Trophoblast cell (in vitro differentiated cells and primary cell): Measurements from ENCODE around the gene TMIE.

Source experiments
- DNase-seq, 2 donors: peaks; one replicate each; pipeline ENCODE4 v3.0.0-alpha.2; 2016
- H2AFZ ChIP-seq: 2 replicates; pipeline ENCODE4 v1.6.1; 2013; ENCODE audit warnings: low read length, moderate library complexity, mild to moderate bottlenecking; ENCODE audit not compliant: insufficient read depth, poor library complexity
- H2AK5ac ChIP-seq: 2 replicates; pipeline ENCODE4 v1.6.1; 2013; ENCODE audit warnings: mild to moderate bottlenecking, low read length
- H2BK120ac ChIP-seq: 2 replicates; pipeline ENCODE4 v1.6.1; 2013; ENCODE audit warnings: low read length, mild to moderate bottlenecking, moderate library complexity; ENCODE audit not compliant: insufficient read depth, poor library complexity
- H2BK12ac ChIP-seq: 2 replicates; pipeline ENCODE4 v1.6.1; 2013; ENCODE audit warnings: mild to moderate bottlenecking, low read length, moderate library complexity
- H2BK5ac ChIP-seq: 2 replicates; pipeline ENCODE4 v1.6.1; 2013; ENCODE audit warnings: low read length, low read depth, moderate library complexity, mild to moderate bottlenecking; ENCODE audit not compliant: poor library complexity
- H3K14ac ChIP-seq: 2 replicates; pipeline ENCODE4 v1.6.1; 2013; ENCODE audit warnings: mild to moderate bottlenecking, low read length
- H3K18ac ChIP-seq: 2 replicates; pipeline ENCODE4 v1.6.1; 2013; ENCODE audit warnings: mild to moderate bottlenecking, low read length
- H3K23ac ChIP-seq: 2 replicates; pipeline ENCODE4 v1.6.1; 2013; ENCODE audit warnings: low read length
- H3K27ac ChIP-seq: 2 replicates; pipeline ENCODE4 v1.5.1; 2013; ENCODE audit warnings: low read depth, mild to moderate bottlenecking, inconsistent platforms, low read length, moderate library complexity
- H3K27me3 ChIP-seq: 2 replicates; pipeline ENCODE4 v1.6.1; 2013; ENCODE audit warnings: inconsistent platforms, mild to moderate bottlenecking, low read length, moderate library complexity; ENCODE audit not compliant: insufficient read depth
- H3K36me3 ChIP-seq, 2 experiments: 1 replicate in 1 of 2; 2 replicates in 1 of 2; pipeline ENCODE4 v1.6.1; 2013; ENCODE audit warnings: low read length in 2 of 2, mild to moderate bottlenecking in 2 of 2, moderate library complexity in 1 of 2; ENCODE audit not compliant: insufficient read depth in 2 of 2, control insufficient read depth in 1 of 2
- H3K4ac ChIP-seq: 2 replicates; pipeline ENCODE4 v1.6.1; 2013; ENCODE audit warnings: low read depth, mild to moderate bottlenecking, low read length, moderate library complexity
- H3K4me1 ChIP-seq, 2 experiments: 1 replicate in 1 of 2; 2 replicates in 1 of 2; pipeline ENCODE4 v1.6.1; 2013; ENCODE audit warnings: low read length in 2 of 2, mild to moderate bottlenecking in 2 of 2, moderate library complexity in 1 of 2; ENCODE audit not compliant: insufficient read depth in 2 of 2, control insufficient read depth in 1 of 2
- H3K4me2 ChIP-seq: 2 replicates; pipeline ENCODE4 v1.6.1; 2013; ENCODE audit warnings: inconsistent platforms, mild to moderate bottlenecking, low read length, moderate library complexity
- H3K4me3 ChIP-seq: 2 replicates; pipeline ENCODE4 v1.5.1; 2013; ENCODE audit warnings: mild to moderate bottlenecking, low read depth, low read length, inconsistent platforms
- H3K79me1 ChIP-seq: one replicate; pipeline ENCODE4 v1.6.1; 2013; ENCODE audit warnings: low read length
- H3K79me2 ChIP-seq: 2 replicates; pipeline ENCODE4 v1.6.1; 2013; ENCODE audit warnings: low read length, mild to moderate bottlenecking; ENCODE audit not compliant: control insufficient read depth, insufficient read depth, poor library complexity
- H3K9ac ChIP-seq: 2 replicates; pipeline ENCODE4 v1.6.1; 2013; ENCODE audit warnings: mild to moderate bottlenecking, low read length
- H3K9me3 ChIP-seq: 2 replicates; pipeline ENCODE4 v1.6.1; 2013; ENCODE audit warnings: low read depth, mild to moderate bottlenecking, control low read depth, inconsistent platforms, low read length; ENCODE audit not compliant: insufficient read depth
- H4K12ac ChIP-seq: 2 replicates; pipeline ENCODE4 v1.6.1; 2013; ENCODE audit warnings: low read depth, mild to moderate bottlenecking, low read length, moderate library complexity
- H4K8ac ChIP-seq: 2 replicates; pipeline ENCODE4 v1.6.1; 2013; ENCODE audit warnings: low read depth, mild to moderate bottlenecking, low read length, moderate library complexity
- H4K91ac ChIP-seq: one replicate; pipeline ENCODE4 v1.6.1; 2013; ENCODE audit warnings: low read depth, mild to moderate bottlenecking, low read length, moderate library complexity
- WGBS: extraction: QIAGEN DNeasy Blood & Tissue Kit; methylation state at CpG from one replicate; pipeline ENCODE4 v1.1.7; 2013; ENCODE audit warnings: missing lambda C conversion rate; ENCODE audit not compliant: insufficient read length, insufficient coverage; ENCODE audit errors: extremely low coverage; 5-methylcytosine and 5-hydroxymethylcytosine counted together

TMIE gene

GRCh38 chr3:46705022-46705530 is 3.9 kb downstream of the TMIE start:
- WGBS, result no CpG with 5 or more reads among the region's 4 CpGs
- H3K79me2 ChIP-seq, result no peaks in the 10 kb centered on the region
- no peak overlapping the region for H3K18ac ChIP-seq
- no peak overlapping the region for H3K4ac ChIP-seq
- H2AFZ ChIP-seq, result no peak overlapping the region
- H3K23ac ChIP-seq, result no peak overlapping the region
- H2BK5ac ChIP-seq, result no peak overlapping the region
- no peak overlapping the region for H3K14ac ChIP-seq
- H3K4me2 ChIP-seq, result no peak overlapping the region
- peaks cover 17 to 21% of the 10 kb centered on the region in 2 experiments for H3K4me1 ChIP-seq
- peaks cover 4% of the 10 kb centered on the region for H3K79me1 ChIP-seq
- no peaks in the 10 kb centered on the region for H3K27me3 ChIP-seq
- H2BK120ac ChIP-seq, result no peak overlapping the region
- peak; percentile 55 to 86 for DNase-seq
- no peak overlapping the region for H3K4me3 ChIP-seq
- H4K91ac ChIP-seq, result no peak overlapping the region
- no peak overlapping the region for H2BK12ac ChIP-seq
- H3K27ac ChIP-seq, result no peak overlapping the region
- peaks cover 3% of the 10 kb centered on the region for H3K9me3 ChIP-seq
- H3K9ac ChIP-seq, result no peak overlapping the region
- no peak overlapping the region for H2AK5ac ChIP-seq
- no peaks in the 10 kb centered on the region for H3K36me3 ChIP-seq
- H4K8ac ChIP-seq, result no peak overlapping the region
- no peak overlapping the region for H4K12ac ChIP-seq

GRCh38 chr3:46705751-46706552 is 4.8 kb downstream of the TMIE start:
- no peaks in the 10 kb centered on the region for H3K36me3 ChIP-seq
- H3K9me3 ChIP-seq, result peaks cover 3% of the 10 kb centered on the region
- peak overlapping the region; percentile 8 for H3K27ac ChIP-seq
- H3K23ac ChIP-seq, result no peak overlapping the region
- peak overlapping the region; percentile 38 for H3K4me2 ChIP-seq
- H3K18ac ChIP-seq, result peak overlapping the region; percentile 7
- H2AFZ ChIP-seq, result no peak overlapping the region
- no peak overlapping the region for H3K4ac ChIP-seq
- peak overlapping the region; percentile 9 for H2BK12ac ChIP-seq
- WGBS, result no CpG with 5 or more reads among the region's 19 CpGs
- H4K8ac ChIP-seq, result no peak overlapping the region
- H3K14ac ChIP-seq, result no peak overlapping the region
- no peak overlapping the region for H2AK5ac ChIP-seq
- no peak overlapping the region for H3K4me3 ChIP-seq
- peaks cover 4% of the 10 kb centered on the region for H3K79me1 ChIP-seq
- DNase-seq, result peak; percentile 47 to 66
- no peak overlapping the region for H2BK5ac ChIP-seq
- H3K9ac ChIP-seq, result no peak overlapping the region
- no peak overlapping the region for H4K12ac ChIP-seq
- H3K4me1 ChIP-seq, result peaks cover 17 to 21% of the 10 kb centered on the region in 2 experiments
- peak overlapping the region; percentile 76 for H4K91ac ChIP-seq
- H3K27me3 ChIP-seq, result no peaks in the 10 kb centered on the region
- H2BK120ac ChIP-seq, result no peak overlapping the region
- no peaks in the 10 kb centered on the region for H3K79me2 ChIP-seq

- Histone ChIP-seq H3K4me3 (no peak overlapping the region), H3K36me3 (no peaks in the 10 kb centered on the region), H3K27me3 (no peaks in the 10 kb centered on the region), H2AFZ (no peak overlapping the region), H2AK5ac (no peak overlapping the region), H3K4ac (no peak overlapping the region), H3K18ac (peak overlapping the region; percentile 34), H2BK12ac (no peak overlapping the region), H3K27ac (peak overlapping the region; percentile 8), H4K12ac (no peak overlapping the region), H3K23ac (no peak overlapping the region), H2BK5ac (no peak overlapping the region), H2BK120ac (no peak overlapping the region), H3K14ac (peak overlapping the region; percentile 9), H3K4me2 (peak overlapping the region; percentile 38), H3K79me1 (peaks cover 4% of the 10 kb centered on the region), H3K9ac (no peak overlapping the region), H3K4me1 (peaks cover 26 to 29% of the 10 kb centered on the region in 2 experiments), H3K79me2 (no peaks in the 10 kb centered on the region), H4K91ac (peak overlapping the region; percentile 76), H3K9me3 (peaks cover 3% of the 10 kb centered on the region), H4K8ac (no peak overlapping the region)
- WGBS, result no CpG with 5 or more reads among the region's 13 CpGs
- no peak for DNase-seq
Observed at GRCh38 chr3:46706771-46707582, 5.8 kb downstream of the TMIE start.

DNA sequence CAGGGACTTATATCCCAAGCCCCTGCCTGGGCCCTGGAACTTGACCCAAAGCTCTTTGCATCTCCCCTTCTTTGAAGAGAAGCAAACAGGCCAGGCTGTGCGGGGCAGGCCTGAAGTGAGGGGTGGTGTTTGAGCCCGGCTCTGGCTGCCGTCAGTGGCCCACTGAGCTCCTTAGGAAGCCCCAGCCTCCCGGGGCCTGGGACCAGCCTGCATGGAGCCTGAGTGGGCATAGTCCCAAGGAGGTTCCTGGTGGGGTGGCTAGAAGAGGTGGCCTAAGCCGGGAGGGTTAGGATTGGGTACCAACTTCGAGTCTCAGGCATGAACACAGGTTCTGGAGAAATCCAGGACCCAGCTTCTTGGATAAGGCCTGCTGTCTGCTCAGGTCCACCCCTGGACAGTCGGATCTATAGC is 6.4 kb downstream of the TMIE start:
- Histone ChIP-seq H2BK5ac (no peak overlapping the region), H2AFZ (no peak overlapping the region), H3K9me3 (peaks cover 3% of the 10 kb centered on the region), H3K4ac (no peak overlapping the region), H3K9ac (no peak overlapping the region), H3K14ac (no peak overlapping the region), H4K8ac (no peak overlapping the region), H3K79me1 (peaks cover 4% of the 10 kb centered on the region), H4K91ac (no peak overlapping the region), H3K27me3 (no peaks in the 10 kb centered on the region), H3K36me3 (no peaks in the 10 kb centered on the region), H3K23ac (no peak overlapping the region), H3K18ac (no peak overlapping the region), H3K4me2 (no peak overlapping the region), H2BK120ac (no peak overlapping the region), H3K79me2 (no peaks in the 10 kb centered on the region), H2BK12ac (peak overlapping the region; percentile 9), H4K12ac (no peak overlapping the region), H3K4me3 (no peak overlapping the region), H2AK5ac (no peak overlapping the region), H3K4me1 (peaks cover 26 to 29% of the 10 kb centered on the region in 2 experiments), H3K27ac (no peak overlapping the region)
- WGBS, result no CpG with 5 or more reads among the region's 7 CpGs
- no peak for DNase-seq
